Tibial nerve (tissue), 4 donors: ENCODE results near the gene TRDN.

Experiments
- EP300 ChIP-seq, 2 donors: sonication (generic); formaldehyde crosslinking; IDR thresholded peaks; one replicate each; pipeline ENCODE4 v1.6.1; 2017; ENCODE audit warnings: antibody characterized with exemption in 2 of 2, mild to moderate bottlenecking in 1 of 2
- POLR2A ChIP-seq, 2 donors: fragments of 450-650 bp; IDR thresholded peaks; one replicate each; pipeline ENCODE4 v1.6.1; 2017; ENCODE audit warnings: antibody characterized with exemption in 2 of 2, mild to moderate bottlenecking in 2 of 2, moderate library complexity in 2 of 2
- TF ChIP-seq, protein P1 (sequence below), 5 experiments: fragments of 200-600 bp in 3 of 5; fragments of 450-650 bp in 2 of 5; sonication (generic) in 3 of 5; IDR thresholded peaks; one replicate each; pipeline ENCODE4 v1.5.1; 2016 to 2019; ENCODE audit warnings: antibody characterized with exemption in 5 of 5, mild to moderate bottlenecking in 3 of 5, moderate library complexity in 2 of 5

DNA sequence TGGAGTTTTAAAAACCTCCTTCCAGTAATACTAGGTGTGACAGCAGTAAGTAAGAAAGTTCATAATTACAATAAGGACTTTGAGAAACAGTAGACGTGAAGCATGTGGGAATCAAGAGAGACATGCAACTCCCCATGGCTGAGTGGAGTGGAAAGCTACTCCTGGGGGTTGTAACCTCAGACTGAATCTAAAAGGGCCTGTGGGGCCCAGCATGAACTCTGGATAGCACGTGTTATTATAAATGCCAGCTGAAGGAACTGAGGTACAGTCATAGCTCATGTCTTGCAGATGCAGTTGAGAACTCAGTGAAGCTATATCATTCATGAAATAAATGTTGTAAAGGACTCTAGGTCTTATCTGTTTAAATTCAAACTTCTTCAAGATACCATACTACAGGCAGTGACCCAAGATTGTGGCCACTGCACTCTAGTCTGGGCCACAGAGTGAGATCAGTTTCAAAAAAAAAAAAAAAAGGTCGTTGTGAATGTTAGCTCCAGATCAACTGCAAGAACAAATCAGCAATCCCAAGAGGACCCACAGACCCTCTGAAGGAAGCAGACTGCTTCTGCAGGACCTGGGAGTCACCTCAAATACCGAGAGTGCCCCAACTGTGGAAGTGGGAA is 189.3 kb downstream of the TRDN start:
- TF ChIP-seq, protein P1, sequence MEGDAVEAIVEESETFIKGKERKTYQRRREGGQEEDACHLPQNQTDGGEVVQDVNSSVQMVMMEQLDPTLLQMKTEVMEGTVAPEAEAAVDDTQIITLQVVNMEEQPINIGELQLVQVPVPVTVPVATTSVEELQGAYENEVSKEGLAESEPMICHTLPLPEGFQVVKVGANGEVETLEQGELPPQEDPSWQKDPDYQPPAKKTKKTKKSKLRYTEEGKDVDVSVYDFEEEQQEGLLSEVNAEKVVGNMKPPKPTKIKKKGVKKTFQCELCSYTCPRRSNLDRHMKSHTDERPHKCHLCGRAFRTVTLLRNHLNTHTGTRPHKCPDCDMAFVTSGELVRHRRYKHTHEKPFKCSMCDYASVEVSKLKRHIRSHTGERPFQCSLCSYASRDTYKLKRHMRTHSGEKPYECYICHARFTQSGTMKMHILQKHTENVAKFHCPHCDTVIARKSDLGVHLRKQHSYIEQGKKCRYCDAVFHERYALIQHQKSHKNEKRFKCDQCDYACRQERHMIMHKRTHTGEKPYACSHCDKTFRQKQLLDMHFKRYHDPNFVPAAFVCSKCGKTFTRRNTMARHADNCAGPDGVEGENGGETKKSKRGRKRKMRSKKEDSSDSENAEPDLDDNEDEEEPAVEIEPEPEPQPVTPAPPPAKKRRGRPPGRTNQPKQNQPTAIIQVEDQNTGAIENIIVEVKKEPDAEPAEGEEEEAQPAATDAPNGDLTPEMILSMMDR (IDR thresholded peaks at IDR 0.05) = no peak
- no peak for TF ChIP-seq POLR2A (IDR thresholded peaks at IDR 0.05)
- TF ChIP-seq EP300 (IDR thresholded peaks at IDR 0.05) = no peak
